WERI-Rb-1 (cell line): ENCODE measurements around the gene LYSMD4.
"Not testable (repeated sequence)": the region's sequence is repeated elsewhere in the genome, so short reads cannot be mapped to it uniquely, and the experiment has no call there.

ENCODE experiments used
- DNase-seq: peaks from one replicate; pipeline ENCODE4 v3.0.0-alpha.2; 2020
- H3K27ac ChIP-seq: fragments of 250-450 bp; sonication (Bioruptor Pico); 2 replicates; pipeline ENCODE4 v1.5.1; 2020; ENCODE audit warnings: mild to moderate bottlenecking, moderate library complexity
- H3K27me3 ChIP-seq: fragments of 250-450 bp; sonication (Bioruptor Pico); 2 replicates; pipeline ENCODE4 v1.5.1; 2021; ENCODE audit warnings: mild to moderate bottlenecking, low read depth, moderate library complexity; ENCODE audit not compliant: insufficient read depth, severe bottlenecking
- H3K36me3 ChIP-seq: fragments of 250-450 bp; sonication (Bioruptor Pico); 2 replicates; pipeline ENCODE4 v1.5.1; 2020; ENCODE audit warnings: mild to moderate bottlenecking, moderate library complexity
- H3K4me3 ChIP-seq: 2 replicates; pipeline ENCODE4 v1.5.1; 2011; ENCODE audit warnings: low read depth, mild to moderate bottlenecking, control low read depth, low read length
- H3K9me3 ChIP-seq: fragments of 250-450 bp; sonication (Bioruptor Pico); 2 replicates; pipeline ENCODE4 v1.5.1; 2021; ENCODE audit warnings: mild to moderate bottlenecking, moderate library complexity; ENCODE audit not compliant: severe bottlenecking
- TF ChIP-seq, protein P1 (sequence below): IDR thresholded peaks from 2 replicates; pipeline ENCODE4 v1.5.1; 2011; ENCODE audit warnings: low read depth, mild to moderate bottlenecking, control low read depth, inconsistent platforms, low read length

Gene LYSMD4

DNA sequence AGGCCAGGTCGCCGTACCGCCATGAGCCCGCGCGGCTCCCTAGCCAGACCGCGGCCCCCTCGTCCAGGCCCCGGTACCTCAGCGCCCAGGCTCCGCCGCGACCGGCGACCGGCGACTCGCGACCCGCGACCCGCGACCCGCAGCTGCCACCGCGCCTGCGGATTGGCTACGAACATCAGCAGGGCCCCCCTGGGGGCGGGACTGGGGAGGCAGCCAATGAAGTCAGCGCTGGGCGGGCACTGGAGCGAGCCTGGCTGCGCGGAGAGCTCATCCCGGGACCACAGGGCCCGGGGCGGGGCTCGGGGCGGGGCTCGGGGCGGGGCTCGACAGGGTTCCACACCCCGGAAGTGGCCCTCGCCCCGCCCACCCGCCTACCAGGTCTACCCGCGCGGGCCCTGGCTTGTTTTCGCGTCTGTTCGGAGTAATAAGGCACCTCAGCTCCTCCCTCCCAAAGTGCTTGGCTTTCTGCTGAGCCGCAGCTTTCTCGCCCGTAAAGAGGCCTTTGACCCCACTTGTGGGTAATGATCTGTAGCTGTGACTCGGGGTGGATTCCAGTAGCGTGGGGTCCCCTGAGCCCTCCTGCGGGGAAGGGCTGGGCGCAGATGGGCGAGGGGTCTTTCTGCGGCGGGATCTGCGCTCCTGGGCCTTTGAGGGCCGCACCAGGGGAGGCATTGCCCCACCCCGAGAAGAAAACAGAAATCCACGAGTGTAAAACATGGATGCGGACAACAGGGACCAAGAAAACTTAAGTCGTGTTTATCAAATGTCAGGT lies at the start of gene LYSMD4:
Gene LYSMD4 (minus strand): TSS at position 170 of the 772 bp plus-strand sequence. CDS start 1,438 bp downstream, outside the sequence.
- H3K27me3 ChIP-seq: no peaks in the 10 kb centered on the region
- peak within 1 kb of the TSS; percentile 63 for H3K4me3 ChIP-seq
- H3K36me3 ChIP-seq: peaks cover 5% of the 10 kb centered on the region
- DNase-seq: peak; percentile 97
- H3K27ac ChIP-seq: peak within 1 kb of the TSS; percentile 65
- peaks cover 4% of the 10 kb centered on the region for H3K9me3 ChIP-seq
- TF ChIP-seq, protein P1, sequence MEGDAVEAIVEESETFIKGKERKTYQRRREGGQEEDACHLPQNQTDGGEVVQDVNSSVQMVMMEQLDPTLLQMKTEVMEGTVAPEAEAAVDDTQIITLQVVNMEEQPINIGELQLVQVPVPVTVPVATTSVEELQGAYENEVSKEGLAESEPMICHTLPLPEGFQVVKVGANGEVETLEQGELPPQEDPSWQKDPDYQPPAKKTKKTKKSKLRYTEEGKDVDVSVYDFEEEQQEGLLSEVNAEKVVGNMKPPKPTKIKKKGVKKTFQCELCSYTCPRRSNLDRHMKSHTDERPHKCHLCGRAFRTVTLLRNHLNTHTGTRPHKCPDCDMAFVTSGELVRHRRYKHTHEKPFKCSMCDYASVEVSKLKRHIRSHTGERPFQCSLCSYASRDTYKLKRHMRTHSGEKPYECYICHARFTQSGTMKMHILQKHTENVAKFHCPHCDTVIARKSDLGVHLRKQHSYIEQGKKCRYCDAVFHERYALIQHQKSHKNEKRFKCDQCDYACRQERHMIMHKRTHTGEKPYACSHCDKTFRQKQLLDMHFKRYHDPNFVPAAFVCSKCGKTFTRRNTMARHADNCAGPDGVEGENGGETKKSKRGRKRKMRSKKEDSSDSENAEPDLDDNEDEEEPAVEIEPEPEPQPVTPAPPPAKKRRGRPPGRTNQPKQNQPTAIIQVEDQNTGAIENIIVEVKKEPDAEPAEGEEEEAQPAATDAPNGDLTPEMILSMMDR: no peak

DNA sequence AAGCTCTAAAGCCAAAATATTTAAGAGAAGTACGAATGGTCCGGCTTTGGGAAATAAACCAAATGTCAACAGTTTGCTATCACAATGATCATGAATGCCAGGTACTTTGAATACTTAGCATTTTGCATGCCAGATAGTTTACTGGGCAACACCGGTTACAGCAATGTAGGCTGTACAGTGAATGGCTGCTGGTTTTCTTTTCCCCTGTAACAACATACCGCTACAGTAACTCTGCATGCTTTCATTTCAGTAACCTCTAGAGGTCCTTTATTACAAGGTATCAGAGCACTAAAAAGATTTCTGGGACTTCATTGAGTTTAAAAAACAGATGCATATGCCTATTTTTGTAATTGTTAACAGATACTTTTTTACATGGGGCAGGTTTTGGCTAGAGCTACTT lies 48.8 kb upstream of the LYSMD4 start:
- DNase-seq, H3K36me3 ChIP-seq: not testable (repeated sequence)

DNA sequence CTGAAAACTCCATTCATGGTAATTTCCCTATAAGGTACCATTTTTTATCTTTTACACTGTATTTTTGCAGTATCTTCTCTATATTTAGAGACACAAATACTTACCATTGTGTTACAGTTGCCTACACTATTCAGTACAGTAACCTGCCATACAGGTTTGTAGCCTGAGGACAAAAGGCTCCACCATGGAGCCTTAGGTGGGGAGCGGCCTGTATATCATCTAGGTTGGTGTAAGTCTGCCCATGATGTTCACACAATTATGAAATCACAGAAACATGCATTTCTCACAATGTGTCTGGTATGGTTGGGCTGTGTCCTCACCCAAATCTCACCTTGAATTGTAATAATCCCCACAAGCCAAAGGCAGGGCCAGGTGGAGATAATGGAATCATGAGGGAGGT lies 43.9 kb upstream of the LYSMD4 start:
- TF ChIP-seq, protein P1: no peak
- H3K27me3 ChIP-seq: no peaks in the 10 kb centered on the region
- H3K4me3 ChIP-seq: no peak overlapping the region
- no peaks in the 10 kb centered on the region for H3K36me3 ChIP-seq
- no peak for DNase-seq
- no peak overlapping the region for H3K27ac ChIP-seq
- no peaks in the 10 kb centered on the region for H3K9me3 ChIP-seq

More for the DNA sequence above, 48.8 kb upstream of the LYSMD4 start:
- H3K4me3 ChIP-seq, H3K27me3 ChIP-seq, H3K9me3 ChIP-seq, H3K27ac ChIP-seq: not testable (repeated sequence)

DNA sequence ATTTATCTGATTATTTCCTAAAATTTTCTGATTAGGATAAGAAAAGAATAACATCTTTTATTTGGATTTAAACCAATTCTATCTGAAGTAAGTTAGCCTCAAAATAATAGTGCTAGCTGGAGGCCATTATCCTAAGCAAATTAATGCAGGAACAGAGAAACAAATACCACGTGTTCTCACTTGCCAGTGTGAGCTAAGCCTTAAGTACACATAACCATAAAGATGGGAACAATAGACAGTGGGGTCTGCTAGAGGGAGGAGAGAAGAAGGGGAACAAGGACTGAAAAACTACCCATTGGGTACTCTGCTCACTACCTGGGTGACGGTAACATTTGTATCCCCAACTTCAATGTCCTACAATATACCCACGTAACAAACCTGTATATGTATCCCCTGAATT lies 31.3 kb upstream of the LYSMD4 start:
- Histone ChIP-seq H3K36me3 (no peaks in the 10 kb centered on the region), H3K27ac (no peak overlapping the region), H3K4me3 (no peak overlapping the region), H3K9me3 (no peaks in the 10 kb centered on the region), H3K27me3 (no peaks in the 10 kb centered on the region)
- no peak for DNase-seq
- TF ChIP-seq, protein P1: no peak

DNA sequence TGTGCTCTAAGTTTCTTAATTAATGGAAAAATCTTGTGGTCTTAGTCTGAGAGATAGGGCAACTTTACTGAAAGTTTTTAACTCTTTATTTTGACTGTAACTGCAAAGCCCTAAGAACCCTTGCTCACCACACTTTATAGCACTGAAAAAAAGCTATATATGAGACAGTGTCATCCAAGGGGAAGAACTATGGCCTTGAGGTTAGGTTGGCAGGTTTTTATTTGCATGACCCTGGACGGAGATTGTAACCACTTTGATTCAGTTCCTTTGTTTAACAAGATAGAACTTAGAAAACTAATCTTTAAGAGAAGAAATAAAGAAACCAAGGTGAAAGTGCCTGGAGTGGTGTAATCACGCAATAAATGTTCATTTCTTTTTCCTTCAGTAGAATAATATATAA lies 30.6 kb upstream of the LYSMD4 start:
- Histone ChIP-seq H3K9me3 (no peaks in the 10 kb centered on the region), H3K27me3 (no peaks in the 10 kb centered on the region), H3K4me3 (no peak overlapping the region), H3K36me3 (no peaks in the 10 kb centered on the region), H3K27ac (no peak overlapping the region)
- TF ChIP-seq, protein P1: no peak
- no peak for DNase-seq

DNA sequence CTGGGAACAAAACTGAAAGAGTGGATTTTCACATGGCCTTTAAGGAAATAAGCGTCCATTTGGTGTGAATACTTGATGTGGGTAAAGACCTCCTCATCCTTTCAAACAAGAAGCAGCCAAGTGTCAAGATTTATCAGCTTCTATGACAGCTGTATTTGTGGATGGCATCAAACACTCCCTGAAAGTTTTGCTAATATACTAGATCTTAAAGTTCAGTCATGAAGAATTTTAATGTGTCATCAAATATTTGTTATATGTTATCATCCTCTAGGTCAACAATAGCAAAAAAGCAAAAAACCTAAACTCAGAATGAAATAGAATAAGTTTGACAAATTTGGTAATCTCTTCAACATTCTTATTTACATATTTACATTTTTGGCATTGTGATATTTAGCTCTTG lies 29.1 kb upstream of the LYSMD4 start:
- no peak for DNase-seq
- Histone ChIP-seq H3K27me3 (no peaks in the 10 kb centered on the region), H3K36me3 (no peaks in the 10 kb centered on the region), H3K9me3 (no peaks in the 10 kb centered on the region), H3K4me3 (no peak overlapping the region), H3K27ac (no peak overlapping the region)
- TF ChIP-seq, protein P1: no peak
